GM19099 (cell line): Measurements from ENCODE around the gene PTTG1IP.
A peak's percentile ranks its signal among the peaks of the same experiment; 100 is the strongest.

ENCODE experiments used
- POLR2A ChIP-seq: IDR thresholded peaks from 3 replicates; pipeline ENCODE4 v1.6.1; 2011; ENCODE audit warnings: low read depth; ENCODE audit not compliant: insufficient read length; ENCODE audit errors: extremely low read depth

PTTG1IP gene

DNA sequence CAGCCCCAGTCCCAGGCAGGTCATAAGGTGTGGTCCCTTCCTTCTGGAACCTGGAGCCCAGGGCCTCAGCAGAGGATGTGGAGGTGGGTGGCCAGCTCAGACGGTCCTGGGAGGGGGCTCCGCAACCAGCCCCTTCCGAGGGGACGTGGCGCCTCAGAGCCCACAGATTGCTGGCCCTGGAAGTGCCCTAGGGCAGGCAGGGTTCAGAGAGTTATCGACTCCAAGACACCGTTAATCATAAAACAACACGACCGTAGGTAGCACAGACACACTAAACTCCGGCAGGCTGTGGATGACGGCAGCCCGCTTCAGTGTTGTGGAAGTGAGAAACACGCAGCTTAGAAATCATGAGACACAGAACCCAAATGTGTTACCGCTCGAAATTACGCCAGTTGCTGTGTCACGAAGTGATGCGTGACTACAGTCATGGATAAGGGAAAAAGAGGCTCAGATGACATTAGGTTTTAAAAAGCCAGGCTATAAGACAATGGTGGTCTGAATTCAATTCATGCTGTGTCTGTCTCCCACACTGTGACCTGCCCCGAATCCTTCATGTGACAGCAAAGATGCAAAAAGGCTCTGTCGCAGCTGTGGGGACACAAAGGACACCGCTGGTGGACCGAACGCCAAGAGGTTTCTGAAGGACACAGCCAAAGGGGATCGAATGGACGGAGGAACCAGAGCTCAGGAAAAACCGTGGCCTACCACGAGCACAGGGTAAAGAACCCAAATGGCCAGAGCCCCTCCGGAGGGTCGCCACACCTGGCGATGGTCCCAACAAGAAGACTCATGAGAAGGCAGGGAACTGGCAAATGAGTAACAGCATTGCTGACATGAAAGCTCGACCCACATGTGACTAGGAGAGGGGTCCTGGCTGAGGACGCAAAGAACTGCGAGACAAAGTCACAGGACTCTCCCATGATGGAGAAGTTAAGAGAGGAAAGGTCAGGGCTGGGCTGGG lies 53.9 kb downstream of the PTTG1IP start:
- no peak for TF ChIP-seq POLR2A

DNA sequence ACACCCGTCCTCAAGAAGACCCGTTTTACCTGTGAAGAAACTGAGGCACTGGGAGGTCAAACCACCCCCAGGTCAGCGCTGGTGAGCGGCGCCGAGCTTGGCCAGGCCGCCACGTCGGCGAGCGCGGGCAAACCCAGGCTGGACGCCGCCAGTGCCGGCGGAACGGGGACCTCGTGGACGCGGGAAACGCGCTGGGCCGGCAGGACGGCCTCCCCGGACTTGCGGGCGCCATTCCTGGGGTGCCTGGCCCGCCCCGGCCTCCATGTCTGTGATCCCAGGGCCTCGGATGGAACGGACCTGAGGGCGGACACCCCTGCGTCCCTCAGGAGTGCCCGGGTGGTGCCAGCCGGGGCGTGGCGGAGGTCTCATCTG lies 54.9 kb downstream of the PTTG1IP start:
- no peak for TF ChIP-seq POLR2A

DNA sequence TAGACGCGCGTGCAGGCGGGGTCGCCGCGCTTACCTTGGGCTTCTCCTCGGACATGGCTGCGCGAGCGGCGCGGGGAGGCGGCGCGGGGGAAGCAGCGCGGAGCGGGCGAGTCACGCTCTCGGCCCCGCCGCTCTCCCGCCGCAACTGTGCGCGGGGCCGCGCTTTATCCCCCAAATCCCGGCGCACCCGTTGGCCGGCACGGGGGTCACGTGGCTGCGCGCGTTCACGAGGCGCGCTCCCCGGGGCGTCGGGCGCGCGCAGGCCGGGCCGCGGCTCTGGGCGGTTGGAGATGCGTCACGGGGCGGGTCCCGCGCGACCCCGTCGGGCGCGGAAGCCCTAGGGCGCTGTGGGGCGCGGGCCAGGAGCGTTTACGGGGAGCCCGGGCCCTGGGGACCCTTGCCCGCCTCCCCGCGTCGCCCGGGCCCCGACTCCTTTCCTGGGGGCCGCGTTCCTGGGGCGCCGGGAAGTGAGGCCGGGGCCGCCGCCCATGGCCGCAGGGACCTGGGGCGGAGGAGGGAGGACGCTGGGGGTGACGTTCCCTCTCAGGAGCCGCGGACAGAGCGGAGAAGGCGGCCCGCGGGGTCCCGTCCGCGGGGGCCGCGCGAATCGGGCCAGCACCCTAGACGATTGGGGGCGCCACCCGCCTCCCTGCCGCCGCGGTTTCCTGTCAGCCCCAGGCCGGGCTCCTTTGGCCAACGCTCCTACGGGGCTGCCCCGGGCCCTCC lies 55.4 kb downstream of the PTTG1IP start, which contains the start of gene SUMO3:
Gene SUMO3 (minus strand): TSS at position 149 of the 726 bp plus-strand sequence. CDS start 94 bp downstream, at position 55.
- peak; percentile 89 for TF ChIP-seq POLR2A

DNA sequence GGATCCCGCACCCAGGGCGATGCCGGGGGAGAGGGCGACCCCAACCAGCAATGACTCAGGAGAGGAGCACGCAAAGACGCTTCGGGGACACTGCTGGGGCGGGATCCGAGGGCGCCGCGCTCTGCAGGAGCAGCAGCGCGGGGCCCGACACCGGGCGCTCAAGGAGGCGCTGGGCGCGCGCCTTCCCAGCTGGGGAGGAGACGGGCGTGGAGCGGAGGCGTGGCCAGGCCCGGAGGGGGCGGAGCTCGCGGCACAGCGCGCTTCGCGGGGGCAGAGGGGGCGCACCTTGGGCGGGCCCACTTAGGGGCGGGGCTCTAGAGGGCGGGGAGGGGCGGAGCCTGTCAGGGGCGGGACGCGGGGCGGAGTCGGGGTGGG lies 56.0 kb downstream of the PTTG1IP start:
- TF ChIP-seq POLR2A: no peak

DNA sequence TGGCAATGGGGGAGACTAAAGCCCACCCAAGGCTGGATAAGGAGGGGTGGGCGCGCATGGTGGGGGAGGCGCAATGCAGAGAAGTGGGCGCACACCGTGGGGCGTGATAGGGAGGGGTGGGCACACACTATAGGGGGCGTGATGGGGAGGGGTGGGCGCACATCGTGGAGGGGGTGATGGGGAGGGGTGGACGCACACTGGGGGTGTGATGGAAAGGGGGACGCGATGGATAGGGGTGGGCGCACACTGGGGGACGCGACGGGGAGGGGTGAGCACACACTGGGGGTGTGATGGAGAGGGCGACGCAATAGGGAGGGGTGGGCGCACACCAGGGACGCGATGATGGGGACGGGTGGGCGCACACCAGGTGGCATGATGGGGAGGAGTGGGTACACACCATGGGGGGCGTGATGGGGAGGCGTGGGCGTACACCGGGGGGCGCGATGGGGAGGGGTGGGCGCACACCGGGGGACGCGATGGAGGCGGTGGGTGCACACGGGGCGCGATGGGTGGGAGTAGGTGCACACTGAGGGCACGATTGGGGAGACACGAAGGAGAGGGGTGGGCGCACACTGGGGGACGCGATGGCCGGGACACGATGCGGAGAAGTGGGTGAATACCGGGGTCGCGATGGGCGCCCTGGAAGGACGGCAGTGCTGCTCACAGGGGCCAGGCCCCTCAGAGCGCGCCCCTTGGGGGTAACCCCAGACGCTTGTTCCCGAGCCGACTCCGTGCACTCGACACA lies 56.6 kb downstream of the PTTG1IP start:
- no peak for TF ChIP-seq POLR2A

DNA sequence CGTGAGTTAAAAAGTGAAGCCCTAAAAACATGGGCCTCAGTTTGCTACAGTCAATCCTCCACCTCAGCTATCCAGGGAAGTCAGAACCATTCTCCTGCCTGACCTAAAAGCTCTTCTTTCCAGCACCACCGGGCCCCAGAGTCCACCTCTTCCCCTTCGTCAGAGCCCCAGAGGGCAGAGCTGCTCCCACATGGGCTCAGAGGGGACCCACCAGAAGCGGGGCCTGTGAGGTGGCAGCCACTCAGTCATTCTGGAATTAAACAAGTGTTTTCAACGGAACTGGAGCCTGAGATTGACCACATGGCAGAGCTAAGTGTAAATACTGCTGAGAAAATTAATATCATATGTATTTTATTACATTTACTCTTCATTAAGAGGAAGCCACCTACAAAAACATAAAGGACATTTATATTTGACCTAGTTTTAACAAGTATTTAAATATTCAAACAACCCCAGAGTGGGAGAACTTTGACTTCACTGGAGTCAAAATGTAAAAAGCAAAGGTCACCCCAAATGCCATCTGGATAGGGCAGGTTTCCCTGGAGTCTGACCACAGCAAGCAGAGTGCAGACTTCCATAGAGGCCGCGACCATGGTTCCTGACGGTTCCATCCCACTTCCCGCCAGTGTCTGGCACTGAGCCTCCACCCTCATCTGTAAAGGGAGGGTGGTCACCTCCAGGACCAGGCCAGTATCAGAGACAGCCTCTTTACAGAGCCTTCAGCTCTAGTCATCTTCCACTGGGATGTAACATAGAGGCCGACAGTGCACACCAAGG lies 57.5 kb downstream of the PTTG1IP start:
- no peak for TF ChIP-seq POLR2A

DNA sequence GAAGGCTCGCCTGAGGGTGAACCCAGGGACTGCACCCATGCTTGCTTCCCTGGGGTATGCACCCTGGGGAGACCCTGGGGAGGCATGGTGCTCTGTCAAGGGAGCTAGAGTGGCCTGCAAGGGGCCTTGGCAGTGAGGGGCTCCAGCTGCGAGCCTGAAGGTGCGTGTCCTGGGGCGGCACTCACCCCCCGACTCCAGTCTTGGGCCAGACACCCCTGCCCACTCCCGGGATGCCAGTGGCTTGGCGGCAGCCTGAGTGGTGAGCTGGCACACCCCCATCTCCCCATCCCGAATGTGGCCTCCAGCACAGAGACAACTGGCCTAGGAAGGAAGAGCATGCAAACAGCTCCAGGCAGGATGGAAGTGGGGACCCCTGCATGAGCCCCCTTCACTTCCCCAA lies 58.3 kb downstream of the PTTG1IP start:
- no peak for TF ChIP-seq POLR2A

DNA sequence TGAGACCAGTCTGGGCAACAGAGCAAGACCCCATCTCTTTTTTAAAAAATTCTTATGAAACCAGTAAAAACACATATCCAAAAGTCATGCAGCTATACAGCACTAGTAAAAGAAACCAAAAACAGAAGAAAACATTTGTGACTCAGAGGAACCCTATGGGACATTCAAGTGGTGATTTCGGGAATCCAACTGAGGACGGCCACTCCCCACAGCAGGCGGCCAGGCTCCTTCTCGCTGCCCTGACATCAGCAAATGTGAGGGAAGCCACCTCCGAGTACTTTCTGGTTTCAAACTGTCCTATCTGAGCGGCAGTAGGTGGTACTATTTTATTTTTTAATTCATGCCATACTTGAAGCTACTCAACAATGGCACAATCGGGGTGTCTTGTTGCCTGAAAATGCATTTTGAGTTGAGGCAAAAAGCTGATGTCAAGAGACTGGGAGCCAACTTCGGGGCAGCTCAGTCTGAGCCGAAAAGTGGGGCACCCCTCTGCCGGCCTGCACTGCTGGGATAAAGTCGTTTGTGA lies 58.9 kb downstream of the PTTG1IP start:
- no peak for TF ChIP-seq POLR2A

DNA sequence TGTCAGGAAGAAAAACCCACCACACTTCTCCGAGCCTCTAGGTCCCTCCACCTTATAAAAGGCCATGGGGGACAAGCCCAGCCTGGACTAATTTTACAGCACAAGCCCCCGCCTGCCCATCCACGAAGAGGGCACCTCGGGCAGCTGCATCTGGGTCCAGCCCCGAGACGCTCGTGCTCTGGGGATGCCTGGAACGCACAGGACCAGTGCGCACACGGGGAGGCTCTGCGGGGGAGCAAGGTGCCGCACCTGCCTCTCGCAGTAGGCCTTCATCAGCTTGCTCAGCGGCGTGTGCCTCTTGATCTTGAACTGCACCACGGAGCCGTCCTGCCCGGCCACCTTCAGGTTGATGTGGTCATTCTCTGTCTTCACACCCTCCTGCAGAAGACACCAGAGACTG lies 59.8 kb downstream of the PTTG1IP start:
- no peak for TF ChIP-seq POLR2A

DNA sequence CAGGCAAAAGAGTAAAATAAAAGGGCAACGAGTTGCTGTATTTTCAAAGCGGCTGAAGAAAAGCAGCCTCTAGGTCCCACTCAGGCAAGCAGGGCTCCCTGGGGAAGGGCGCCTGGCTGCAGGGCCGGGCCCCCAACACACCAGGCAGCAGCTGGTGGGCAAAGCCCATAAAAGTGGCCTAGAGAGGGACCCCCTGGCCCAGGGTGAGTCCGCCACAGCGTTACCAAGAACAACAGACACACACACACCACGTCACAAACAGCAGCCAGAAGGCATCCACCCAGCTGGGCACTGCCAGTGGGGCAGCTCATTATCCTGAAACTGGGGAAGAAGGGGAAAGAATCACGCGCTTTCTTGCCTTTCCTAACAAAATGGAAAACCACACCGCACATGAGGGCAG lies 60.3 kb downstream of the PTTG1IP start:
- no peak for TF ChIP-seq POLR2A

DNA sequence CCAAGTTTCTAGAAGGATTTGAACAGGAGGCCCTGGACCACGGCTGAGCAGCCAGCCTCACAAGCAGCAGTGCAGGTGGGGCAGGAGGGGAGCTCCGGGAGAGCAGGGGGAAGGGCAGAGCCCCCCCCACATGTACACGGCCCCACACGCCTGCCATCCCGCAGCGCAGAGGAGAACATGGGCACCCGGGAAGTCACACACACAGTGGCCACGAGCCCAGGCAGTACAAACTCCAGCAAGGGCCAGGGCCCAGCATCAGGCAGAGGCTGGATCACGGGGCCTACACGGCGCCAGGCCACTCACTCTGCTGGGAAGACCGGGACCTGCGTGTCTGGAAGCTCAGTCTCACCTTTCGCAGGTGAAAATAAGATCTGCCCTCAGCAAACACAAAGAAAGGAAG lies 60.9 kb downstream of the PTTG1IP start:
- no peak for TF ChIP-seq POLR2A

DNA sequence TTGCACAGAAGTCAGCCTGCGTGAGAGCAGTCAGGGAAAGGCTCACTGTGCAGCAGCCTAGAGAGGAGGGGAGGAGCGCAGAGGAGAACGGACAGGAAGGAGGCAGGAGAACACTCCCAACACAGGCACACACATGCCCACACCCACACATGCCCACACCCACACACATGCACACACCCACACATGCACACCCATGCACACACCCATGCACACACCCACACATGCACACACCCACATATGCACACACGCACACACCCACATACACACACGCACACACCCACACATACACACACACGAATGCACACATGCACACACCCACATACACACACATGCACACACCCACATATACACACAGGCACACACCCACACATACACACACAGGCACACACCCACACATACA lies 62.7 kb downstream of the PTTG1IP start:
- TF ChIP-seq POLR2A: no peak

DNA sequence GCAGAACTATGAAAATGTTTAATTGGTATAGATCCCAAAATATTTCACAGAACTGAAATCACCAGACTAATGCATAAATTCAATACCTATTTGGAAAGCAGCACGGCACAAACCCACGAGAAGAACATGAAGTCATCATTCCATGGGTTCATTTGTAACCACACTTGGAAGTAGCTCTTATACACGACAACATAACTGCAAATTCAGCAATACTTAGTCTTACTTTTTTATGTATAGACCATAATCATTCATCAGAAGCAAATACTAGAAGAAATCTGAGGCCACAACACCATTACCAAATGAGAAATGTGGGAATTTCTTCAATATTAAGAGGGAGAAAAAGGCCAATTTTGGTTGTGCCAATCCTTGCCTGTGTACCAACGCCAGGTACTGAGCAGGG lies 67.6 kb downstream of the PTTG1IP start:
- no peak for TF ChIP-seq POLR2A

DNA sequence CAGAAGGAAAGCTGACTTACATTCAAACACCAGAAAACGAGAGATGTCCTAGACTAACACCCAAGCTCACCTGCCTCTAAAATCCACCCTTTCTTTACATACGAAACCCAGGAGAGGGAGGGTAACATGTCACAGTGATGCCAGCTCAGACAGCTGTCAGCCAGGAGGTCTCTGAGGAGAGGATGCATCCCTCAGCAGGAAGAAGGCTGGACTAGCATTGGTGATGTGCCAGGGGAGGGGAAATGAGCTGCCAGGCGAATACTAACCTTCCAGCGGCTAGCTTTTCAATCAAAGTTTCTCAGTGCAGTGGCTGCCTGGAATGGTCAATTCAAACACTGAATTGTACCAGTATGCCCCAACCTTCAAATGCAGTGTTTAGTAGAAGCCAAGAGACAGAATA lies 68.3 kb downstream of the PTTG1IP start:
- no peak for TF ChIP-seq POLR2A
